HG02884 (cell line): Measurements from ENCODE around the gene SF3B5.
"Not testable (repeated sequence)": the region's sequence is repeated elsewhere in the genome, so short reads cannot be mapped to it uniquely, and the experiment has no call there.

ENCODE experiments used
- ATAC-seq: cut with Tn5 transposase; IDR thresholded peaks from one replicate; pipeline ENCODE4 v1.9.1; 2021; ENCODE audit warnings: mild to moderate bottlenecking, moderate library complexity; ENCODE audit not compliant: unreplicated experiment

The SF3B5 gene

GRCh38 chr6:144064402-144065212 lies 30.8 kb downstream of the SF3B5 start:
- ATAC-seq, result peak; percentile 19

GRCh38 chr6:144063744-144064401 lies 31.5 kb downstream of the SF3B5 start:
- ATAC-seq, result peak; percentile 72

DNA sequence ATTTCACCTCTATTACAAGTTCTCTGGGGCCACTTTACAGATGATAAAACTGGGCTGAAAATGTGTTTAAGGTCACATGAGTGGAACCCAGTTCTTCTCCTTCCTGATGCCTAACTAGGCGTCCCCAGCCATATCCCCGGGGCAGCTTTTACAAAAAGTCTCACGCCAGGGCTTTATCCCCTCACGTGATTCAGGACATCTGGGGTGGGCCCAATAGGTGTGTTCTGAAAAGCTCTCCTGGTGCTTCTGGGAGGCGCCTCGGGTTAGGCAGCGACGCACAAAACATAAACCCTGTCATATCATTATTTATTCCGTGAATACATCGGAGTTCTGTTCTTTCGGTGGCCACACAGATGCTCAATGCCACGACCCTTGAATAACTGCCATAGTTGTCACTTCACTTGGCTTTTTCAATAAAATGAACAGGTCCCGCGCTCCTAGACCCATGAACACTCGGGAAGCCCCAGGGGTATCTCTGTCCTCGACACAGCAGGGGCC lies 32.1 kb downstream of the SF3B5 start:
- no peak for ATAC-seq

DNA sequence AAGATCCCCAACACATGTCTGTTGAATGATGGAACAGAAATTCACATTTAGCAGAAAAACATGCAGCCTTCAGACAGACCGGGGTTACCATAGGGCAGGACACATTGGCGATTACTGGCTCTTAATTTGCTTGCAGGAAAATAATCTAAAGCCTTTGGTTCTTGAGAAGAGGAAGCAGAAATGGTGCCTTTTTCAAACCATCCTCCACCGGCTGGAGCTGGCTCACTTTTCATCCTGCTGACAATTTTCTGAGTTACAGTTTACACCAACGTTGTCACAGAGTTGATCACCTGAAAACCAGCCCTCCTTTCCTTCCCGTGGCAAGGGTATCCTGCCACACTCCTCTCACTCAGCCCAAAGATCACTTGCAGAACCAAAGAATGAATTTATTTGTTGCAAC lies 32.6 kb downstream of the SF3B5 start:
- no peak for ATAC-seq

- no peak for ATAC-seq
Measured at GRCh38 chr6:144059139-144059538, 36.2 kb downstream of the SF3B5 start.

- peak; percentile 85 for ATAC-seq
Measured at GRCh38 chr6:144055121-144055931, 40.0 kb downstream of the SF3B5 start.

DNA sequence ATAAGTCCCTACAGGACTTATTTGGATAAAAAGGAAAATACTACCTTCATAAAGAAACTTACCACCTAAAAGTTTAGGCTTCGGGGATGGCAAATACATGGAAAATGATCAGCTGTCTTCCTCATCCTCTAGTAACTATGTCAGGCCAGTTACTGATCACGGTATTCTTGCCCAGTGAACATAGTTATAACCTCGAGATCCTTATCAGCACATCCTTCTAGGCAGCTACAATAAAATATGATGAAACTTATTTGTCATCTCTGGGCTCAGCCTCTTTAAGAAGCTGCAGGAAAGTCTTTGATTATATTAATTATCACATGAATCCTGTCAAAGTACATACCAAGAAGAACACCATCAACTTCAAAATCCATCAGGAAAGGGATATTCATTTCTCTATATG lies 41.8 kb downstream of the SF3B5 start:
- ATAC-seq, result no peak

DNA sequence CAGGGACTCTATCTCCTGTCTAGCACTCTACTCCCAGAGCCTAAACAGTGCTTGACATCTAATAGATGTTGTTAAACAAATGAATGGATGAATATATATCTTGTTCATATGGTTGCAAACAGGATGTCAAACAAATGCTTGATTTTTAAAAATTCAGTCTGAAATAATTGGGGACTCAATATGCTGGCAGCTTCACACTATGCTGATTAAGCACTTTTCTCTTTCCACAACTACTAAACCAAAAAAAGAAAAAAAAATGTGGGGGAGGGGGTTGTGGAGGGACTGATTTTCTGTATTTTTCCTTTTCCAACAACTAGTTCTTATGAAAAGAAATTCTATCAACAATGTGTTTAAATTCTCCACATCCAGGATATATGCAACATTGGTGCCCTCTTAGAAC lies 42.9 kb downstream of the SF3B5 start:
- no peak for ATAC-seq

DNA sequence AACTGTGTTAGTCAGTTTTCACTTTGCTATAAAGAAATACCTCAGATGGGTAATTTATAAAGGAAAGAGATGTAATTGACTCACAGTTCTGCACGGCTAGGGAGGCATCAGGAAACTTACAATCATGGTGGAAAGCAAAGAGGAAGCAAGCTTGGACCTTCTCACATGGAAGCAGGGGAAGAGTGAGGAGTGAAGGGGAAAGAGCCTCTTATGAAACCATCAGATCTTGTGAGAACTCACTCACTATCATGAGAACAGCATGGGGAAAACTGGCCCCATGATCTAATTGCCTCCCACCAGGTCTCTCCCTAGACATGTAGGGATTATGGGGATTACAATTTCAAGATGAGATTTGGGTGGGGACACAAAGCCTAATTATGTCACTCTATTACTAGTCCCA lies 46.0 kb downstream of the SF3B5 start:
- ATAC-seq, result no peak

DNA sequence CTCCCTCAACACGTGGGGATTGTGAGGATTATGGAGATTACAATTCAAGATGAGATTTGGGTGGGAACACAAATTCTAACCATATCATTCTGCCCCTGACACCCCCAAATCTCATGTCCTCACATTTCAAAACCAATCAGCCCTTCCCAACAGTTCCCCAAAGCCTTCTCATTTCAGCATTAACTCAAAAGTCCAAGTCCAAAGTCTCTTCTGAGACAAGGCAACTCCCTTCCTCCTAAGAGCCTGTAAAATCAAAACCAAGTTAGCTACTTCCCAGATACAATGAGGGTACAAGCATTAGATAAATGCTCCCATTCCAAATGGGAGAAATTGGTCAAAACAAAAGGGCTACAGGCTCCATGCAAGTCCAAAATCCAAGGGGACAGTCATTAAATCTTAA lies 47.7 kb downstream of the SF3B5 start:
- ATAC-seq, result no peak

DNA sequence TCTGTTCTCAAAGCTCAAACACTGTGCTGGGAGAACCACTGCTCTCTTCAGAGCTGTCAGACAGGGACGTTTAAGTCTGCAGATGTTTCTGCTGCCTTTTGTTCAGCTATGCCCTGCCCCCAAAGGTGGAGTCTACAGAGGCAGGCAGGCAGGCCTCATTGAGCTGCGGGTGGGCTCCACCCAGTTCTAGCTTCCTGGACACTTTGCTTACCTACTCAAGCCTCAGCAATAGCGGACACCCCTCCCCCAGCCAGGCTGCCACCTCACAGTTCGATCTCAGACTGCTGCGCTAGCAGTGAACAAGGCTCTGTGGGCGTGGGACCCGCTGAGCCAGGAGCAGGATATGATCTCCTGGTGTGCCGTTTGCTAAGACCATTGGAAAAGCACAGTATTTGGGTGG lies 48.7 kb downstream of the SF3B5 start:
- not testable (repeated sequence) for ATAC-seq

DNA sequence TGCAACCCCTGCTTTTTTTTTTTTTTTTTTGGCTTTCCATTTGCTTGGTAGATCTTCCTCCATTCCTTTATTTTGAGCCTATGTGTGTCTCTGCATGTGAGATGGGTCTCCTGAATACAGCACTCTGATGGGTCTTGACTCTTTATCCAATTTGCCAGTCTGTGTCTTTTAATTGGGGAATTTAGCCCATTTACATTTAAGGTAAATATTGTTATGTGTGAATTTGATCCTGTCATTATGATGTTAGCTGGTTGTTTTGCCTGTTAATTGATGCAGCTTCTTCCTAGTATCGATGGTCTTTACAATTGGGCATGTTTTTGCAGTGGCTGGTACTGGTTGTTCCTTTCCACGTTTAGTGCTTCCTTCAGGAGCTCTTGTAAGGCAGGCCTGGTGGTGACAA lies 50.4 kb downstream of the SF3B5 start:
- not testable (repeated sequence) for ATAC-seq
